Measurements from ENCODE around the gene HRH1. TPM values are rescaled to one million over a fixed set of nuclear protein-coding genes. Genes with fewer than 3 reads are reported as not detected.

Gene HRH1
- total RNA-seq, 1 donor from 2014 or later = 3.2 TPM

- Histone ChIP-seq H3K4me3 (ENCODE audit: low read depth, low read length) (peak overlapping the region; percentile 29), H3K36me3 (ENCODE audit: control insufficient read depth, insufficient read depth, low read length) (no peaks in the 10 kb centered on the region), H3K27me3 (ENCODE audit: control insufficient read depth, insufficient read depth, low read length) (no peaks in the 10 kb centered on the region)
- TF ChIP-seq CTCF (IDR thresholded peaks at IDR 0.05; ENCODE audit: insufficient read depth, low read length, poor library complexity, severe bottlenecking) = no peak
- DNase-seq (ENCODE audit: low read depth) = no peak
These were observed 71.7 kb downstream of the HRH1 start for GRCh38 chr3:11226042-11226370.

DNA sequence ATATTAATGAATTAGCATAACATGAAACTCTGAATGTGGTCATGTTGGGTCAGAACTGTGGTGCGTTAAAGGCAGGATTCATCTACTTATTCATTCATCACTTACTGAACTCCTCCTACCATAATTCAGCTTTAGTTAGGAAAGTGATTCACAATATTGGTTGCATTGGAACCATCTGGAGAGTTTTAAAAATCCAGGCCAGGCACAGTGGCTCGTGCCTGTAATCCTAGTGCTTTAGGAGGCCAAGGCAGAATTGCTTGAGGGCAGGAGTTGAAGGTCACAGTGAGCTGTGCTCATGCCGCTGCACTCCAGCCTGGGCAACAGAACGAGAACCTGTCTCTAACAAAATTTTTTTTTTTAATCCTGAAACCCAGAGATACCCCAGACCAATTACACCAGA is 73.7 kb downstream of the HRH1 start:
- Histone ChIP-seq H3K4me3 (ENCODE audit: low read depth, low read length) (no peak overlapping the region), H3K36me3 (ENCODE audit: control insufficient read depth, insufficient read depth, low read length) (no peaks in the 10 kb centered on the region), H3K27me3 (ENCODE audit: control insufficient read depth, insufficient read depth, low read length) (no peaks in the 10 kb centered on the region)
- no peak for TF ChIP-seq CTCF (IDR thresholded peaks at IDR 0.05; ENCODE audit: insufficient read depth, low read length, poor library complexity, severe bottlenecking)
- no peak for DNase-seq (ENCODE audit: low read depth)

DNA sequence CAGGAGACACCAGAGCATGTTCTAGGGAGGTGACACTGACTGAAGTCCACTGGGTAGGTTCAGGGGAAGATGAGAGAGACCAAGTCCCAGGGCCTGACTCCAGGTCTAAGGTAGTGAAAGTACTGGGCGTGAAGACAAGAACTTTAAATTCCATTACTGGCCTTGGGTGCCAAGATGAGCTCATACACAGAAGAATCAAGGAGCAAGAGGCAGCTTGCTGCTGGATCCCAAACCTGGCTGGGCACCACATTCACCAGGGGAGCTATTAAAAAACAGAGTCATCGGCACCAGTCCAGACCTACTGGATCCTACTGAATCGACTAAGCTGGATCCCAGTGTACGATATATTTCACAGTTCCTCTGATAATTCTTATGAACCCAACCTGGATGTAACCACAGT is 75.8 kb downstream of the HRH1 start:
- H3K27me3 ChIP-seq (ENCODE audit: control insufficient read depth, insufficient read depth, low read length) = no peaks in the 10 kb centered on the region
- no peak overlapping the region for H3K4me3 ChIP-seq (ENCODE audit: low read depth, low read length)
- TF ChIP-seq CTCF (IDR thresholded peaks at IDR 0.05; ENCODE audit: insufficient read depth, low read length, poor library complexity, severe bottlenecking) = no peak
- no peak for DNase-seq (ENCODE audit: low read depth)
- no peaks in the 10 kb centered on the region for H3K36me3 ChIP-seq (ENCODE audit: control insufficient read depth, insufficient read depth, low read length)

DNA sequence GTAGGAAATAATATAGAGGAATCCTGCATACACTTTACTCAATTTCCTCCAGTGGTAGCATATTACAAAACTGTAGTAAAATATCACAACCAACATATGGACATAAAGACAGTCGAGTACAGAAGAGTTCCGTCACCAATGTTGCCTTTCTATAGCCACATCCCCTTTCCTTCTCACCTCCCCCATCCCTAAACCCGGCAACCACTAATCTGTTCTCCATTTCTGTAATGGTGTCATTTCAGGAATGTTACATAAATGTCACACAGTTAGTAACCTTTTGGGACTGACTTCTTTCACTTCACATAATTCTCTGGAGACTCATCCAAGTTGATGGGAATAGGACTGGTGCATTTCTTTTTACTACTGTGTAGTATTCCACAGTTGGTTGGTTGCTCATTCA is 76.5 kb downstream of the HRH1 start:
- TF ChIP-seq CTCF (IDR thresholded peaks at IDR 0.05; ENCODE audit: insufficient read depth, low read length, poor library complexity, severe bottlenecking) = no peak
- DNase-seq (ENCODE audit: low read depth) = no peak
- H3K27me3 ChIP-seq (ENCODE audit: control insufficient read depth, insufficient read depth, low read length) = no peaks in the 10 kb centered on the region
- H3K4me3 ChIP-seq (ENCODE audit: low read depth, low read length) = no peak overlapping the region
- H3K36me3 ChIP-seq (ENCODE audit: control insufficient read depth, insufficient read depth, low read length) = no peaks in the 10 kb centered on the region

GRCh38 chr3:11235385-11235784 is 81.1 kb downstream of the HRH1 start:
- no peak for DNase-seq (ENCODE audit: low read depth)
- no peak for TF ChIP-seq CTCF (IDR thresholded peaks at IDR 0.05; ENCODE audit: insufficient read depth, low read length, poor library complexity, severe bottlenecking)
- H3K4me3 ChIP-seq (ENCODE audit: low read depth, low read length) = no peak overlapping the region
- no peaks in the 10 kb centered on the region for H3K36me3 ChIP-seq (ENCODE audit: control insufficient read depth, insufficient read depth, low read length)
- no peaks in the 10 kb centered on the region for H3K27me3 ChIP-seq (ENCODE audit: control insufficient read depth, insufficient read depth, low read length)

GRCh38 chr3:11236588-11237461 is 82.5 kb downstream of the HRH1 start:
- TF ChIP-seq CTCF (IDR thresholded peaks at IDR 0.05; ENCODE audit: insufficient read depth, low read length, poor library complexity, severe bottlenecking) = peak; percentile 86
- no peak overlapping the region for H3K4me3 ChIP-seq (ENCODE audit: low read depth, low read length)
- DNase-seq (ENCODE audit: low read depth) = no peak
- no peaks in the 10 kb centered on the region for H3K27me3 ChIP-seq (ENCODE audit: control insufficient read depth, insufficient read depth, low read length)
- H3K36me3 ChIP-seq (ENCODE audit: control insufficient read depth, insufficient read depth, low read length) = no peaks in the 10 kb centered on the region

All from kidney epithelial cell (primary cell).